ENCODE results near the gene ZMYM2. TPM values are rescaled to one million over a fixed set of nuclear protein-coding genes. Genes with fewer than 3 reads are reported as not detected.

Gene ZMYM2
- total and polyA plus RNA-seq, 2 experiments from 2014 or later = 87.9 to 159 TPM

DNA sequence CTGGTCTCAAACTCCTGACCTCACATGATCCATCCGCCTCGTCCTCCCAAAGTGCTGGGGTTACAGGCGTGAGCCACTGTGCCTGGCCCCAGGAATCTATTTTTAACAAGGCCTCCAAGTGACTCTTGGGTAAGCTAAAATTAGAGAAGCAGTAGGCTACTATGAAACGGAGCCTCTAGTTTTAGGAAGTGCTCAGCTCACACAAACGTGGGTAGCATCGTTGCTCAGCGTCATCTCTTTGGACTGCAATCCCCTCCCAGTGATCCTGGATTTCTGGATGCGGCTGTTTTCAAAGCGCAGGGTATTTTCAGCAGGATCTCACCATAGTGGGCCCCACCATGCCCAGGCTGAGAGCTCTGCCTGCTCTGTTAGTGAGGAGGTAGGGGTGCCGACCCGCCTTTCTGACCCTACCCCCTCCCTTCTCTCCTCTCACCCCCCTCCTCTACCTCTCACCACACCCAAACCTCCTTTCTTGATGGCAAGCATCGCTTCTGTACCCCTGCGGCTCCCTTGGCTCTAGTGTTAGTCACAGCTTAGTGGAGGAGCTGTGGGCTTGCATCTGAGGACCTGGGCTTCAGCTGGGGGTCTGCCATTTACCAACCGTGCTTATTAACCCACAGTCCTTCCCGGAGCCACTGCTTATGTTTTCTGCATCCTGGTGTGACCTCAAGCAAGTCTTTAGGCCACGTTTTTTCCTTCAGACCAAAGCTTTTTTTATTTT, 168.2 kb downstream of the ZMYM2 start:
- no peaks in the 10 kb centered on the region for H3K36me3 ChIP-seq (ENCODE audit: insufficient read depth)
- H3K27ac ChIP-seq (ENCODE audit: low read depth) = no peak overlapping the region
- no peaks in the 10 kb centered on the region for H4K20me1 ChIP-seq (replicated peaks; ENCODE audit: insufficient read depth)
- Mint-ChIP-seq H3K4me1 (no peaks in the 10 kb centered on the region), H3K4me3 (0 out of 3 replicates have a peak overlapping the region, but pooled peaks have one; percentile 15), H3K27ac (no peak overlapping the region), H3K9me3 (no peaks in the 10 kb centered on the region), H3K27me3 (ENCODE audit: insufficient read depth, low read depth, poor library complexity) (peaks cover 4% of the 10 kb centered on the region), H3K36me3 (ENCODE audit: low read depth) (no peaks in the 10 kb centered on the region)
- H2AFZ ChIP-seq = peak overlapping the region; percentile 85
- H3K4me2 ChIP-seq = 0 out of 2 replicates have a peak overlapping the region, but pooled peaks have one; percentile 95
- no peak for ATAC-seq
- H3K79me2 ChIP-seq (replicated peaks; ENCODE audit: insufficient read depth) = no peaks in the 10 kb centered on the region
- H3K9me2 ChIP-seq (ENCODE audit: insufficient read depth) = no peaks in the 10 kb centered on the region
- TF ChIP-seq, protein P1, sequence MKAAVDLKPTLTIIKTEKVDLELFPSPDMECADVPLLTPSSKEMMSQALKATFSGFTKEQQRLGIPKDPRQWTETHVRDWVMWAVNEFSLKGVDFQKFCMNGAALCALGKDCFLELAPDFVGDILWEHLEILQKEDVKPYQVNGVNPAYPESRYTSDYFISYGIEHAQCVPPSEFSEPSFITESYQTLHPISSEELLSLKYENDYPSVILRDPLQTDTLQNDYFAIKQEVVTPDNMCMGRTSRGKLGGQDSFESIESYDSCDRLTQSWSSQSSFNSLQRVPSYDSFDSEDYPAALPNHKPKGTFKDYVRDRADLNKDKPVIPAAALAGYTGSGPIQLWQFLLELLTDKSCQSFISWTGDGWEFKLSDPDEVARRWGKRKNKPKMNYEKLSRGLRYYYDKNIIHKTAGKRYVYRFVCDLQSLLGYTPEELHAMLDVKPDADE (IDR thresholded peaks at IDR 0.05) = no peak
- no peak for TF ChIP-seq NANOG (IDR thresholded peaks at IDR 0.05; ENCODE audit: borderline replicate concordance)
- no peak for TF ChIP-seq JUNB (IDR thresholded peaks at IDR 0.05; ENCODE audit: unreplicated experiment)
- TF ChIP-seq, protein P2, sequence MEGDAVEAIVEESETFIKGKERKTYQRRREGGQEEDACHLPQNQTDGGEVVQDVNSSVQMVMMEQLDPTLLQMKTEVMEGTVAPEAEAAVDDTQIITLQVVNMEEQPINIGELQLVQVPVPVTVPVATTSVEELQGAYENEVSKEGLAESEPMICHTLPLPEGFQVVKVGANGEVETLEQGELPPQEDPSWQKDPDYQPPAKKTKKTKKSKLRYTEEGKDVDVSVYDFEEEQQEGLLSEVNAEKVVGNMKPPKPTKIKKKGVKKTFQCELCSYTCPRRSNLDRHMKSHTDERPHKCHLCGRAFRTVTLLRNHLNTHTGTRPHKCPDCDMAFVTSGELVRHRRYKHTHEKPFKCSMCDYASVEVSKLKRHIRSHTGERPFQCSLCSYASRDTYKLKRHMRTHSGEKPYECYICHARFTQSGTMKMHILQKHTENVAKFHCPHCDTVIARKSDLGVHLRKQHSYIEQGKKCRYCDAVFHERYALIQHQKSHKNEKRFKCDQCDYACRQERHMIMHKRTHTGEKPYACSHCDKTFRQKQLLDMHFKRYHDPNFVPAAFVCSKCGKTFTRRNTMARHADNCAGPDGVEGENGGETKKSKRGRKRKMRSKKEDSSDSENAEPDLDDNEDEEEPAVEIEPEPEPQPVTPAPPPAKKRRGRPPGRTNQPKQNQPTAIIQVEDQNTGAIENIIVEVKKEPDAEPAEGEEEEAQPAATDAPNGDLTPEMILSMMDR (conservative IDR thresholded peaks at IDR 0.05; ENCODE audit: low read depth in 2 of 2) = no peak
- TF ChIP-seq EZH2phosphoT487 (IDR thresholded peaks at IDR 0.05; ENCODE audit: unreplicated experiment) = no peak
- TF ChIP-seq, protein P3, sequence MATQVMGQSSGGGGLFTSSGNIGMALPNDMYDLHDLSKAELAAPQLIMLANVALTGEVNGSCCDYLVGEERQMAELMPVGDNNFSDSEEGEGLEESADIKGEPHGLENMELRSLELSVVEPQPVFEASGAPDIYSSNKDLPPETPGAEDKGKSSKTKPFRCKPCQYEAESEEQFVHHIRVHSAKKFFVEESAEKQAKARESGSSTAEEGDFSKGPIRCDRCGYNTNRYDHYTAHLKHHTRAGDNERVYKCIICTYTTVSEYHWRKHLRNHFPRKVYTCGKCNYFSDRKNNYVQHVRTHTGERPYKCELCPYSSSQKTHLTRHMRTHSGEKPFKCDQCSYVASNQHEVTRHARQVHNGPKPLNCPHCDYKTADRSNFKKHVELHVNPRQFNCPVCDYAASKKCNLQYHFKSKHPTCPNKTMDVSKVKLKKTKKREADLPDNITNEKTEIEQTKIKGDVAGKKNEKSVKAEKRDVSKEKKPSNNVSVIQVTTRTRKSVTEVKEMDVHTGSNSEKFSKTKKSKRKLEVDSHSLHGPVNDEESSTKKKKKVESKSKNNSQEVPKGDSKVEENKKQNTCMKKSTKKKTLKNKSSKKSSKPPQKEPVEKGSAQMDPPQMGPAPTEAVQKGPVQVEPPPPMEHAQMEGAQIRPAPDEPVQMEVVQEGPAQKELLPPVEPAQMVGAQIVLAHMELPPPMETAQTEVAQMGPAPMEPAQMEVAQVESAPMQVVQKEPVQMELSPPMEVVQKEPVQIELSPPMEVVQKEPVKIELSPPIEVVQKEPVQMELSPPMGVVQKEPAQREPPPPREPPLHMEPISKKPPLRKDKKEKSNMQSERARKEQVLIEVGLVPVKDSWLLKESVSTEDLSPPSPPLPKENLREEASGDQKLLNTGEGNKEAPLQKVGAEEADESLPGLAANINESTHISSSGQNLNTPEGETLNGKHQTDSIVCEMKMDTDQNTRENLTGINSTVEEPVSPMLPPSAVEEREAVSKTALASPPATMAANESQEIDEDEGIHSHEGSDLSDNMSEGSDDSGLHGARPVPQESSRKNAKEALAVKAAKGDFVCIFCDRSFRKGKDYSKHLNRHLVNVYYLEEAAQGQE (IDR thresholded peaks at IDR 0.05; ENCODE audit: unreplicated experiment) = no peak
- TF ChIP-seq EZH2 (IDR thresholded peaks at IDR 0.05; ENCODE audit: low read depth, unreplicated experiment) = no peak
- no peak for TF ChIP-seq ZNF114 (CRISPR knock-in tag; IDR thresholded peaks at IDR 0.05)
- TF ChIP-seq POLR2AphosphoS5 (IDR thresholded peaks at IDR 0.05; ENCODE audit: low read depth) = no peak
- TF ChIP-seq ZNF331 (CRISPR knock-in tag; IDR thresholded peaks at IDR 0.05; ENCODE audit: low read depth) = no peak
- H3K27me3 ChIP-seq (ENCODE audit: insufficient read depth) = peaks cover 38% of the 10 kb centered on the region
- H3F3A ChIP-seq (replicated peaks; ENCODE audit: low read depth) = 0 out of 2 replicates have a peak, but pooled peaks cover 3% of the 10 kb centered on the region
- no peak overlapping the region for H3K4me3 ChIP-seq
- DNase-seq (ENCODE audit: low spot score) = no peak
- H3K4me1 ChIP-seq (ENCODE audit: insufficient read depth) = peaks cover 9% of the 10 kb centered on the region

All from GM23338 (cell line).